HG02642 (cell line): ENCODE results near the gene RAD51B.

Experiments used
- ATAC-seq: cut with Tn5 transposase; IDR thresholded peaks from one replicate; pipeline ENCODE4 v1.9.1; 2021; ENCODE audit warnings: mild to moderate bottlenecking; ENCODE audit not compliant: unreplicated experiment, poor library complexity

The RAD51B gene

GRCh38 chr14:68362846-68363245 lies 543.3 kb downstream of the RAD51B start:
- ATAC-seq, result no peak

GRCh38 chr14:68363466-68363842 lies 543.9 kb downstream of the RAD51B start:
- no peak for ATAC-seq

- ATAC-seq, result no peak
Observed at GRCh38 chr14:68363843-68364767, 544.5 kb downstream of the RAD51B start.

GRCh38 chr14:68364792-68365192 lies 545.2 kb downstream of the RAD51B start:
- no peak for ATAC-seq

GRCh38 chr14:68365228-68365627 lies 545.6 kb downstream of the RAD51B start:
- no peak for ATAC-seq

- ATAC-seq, result no peak
Observed at GRCh38 chr14:68366656-68367055, 547.1 kb downstream of the RAD51B start.

- ATAC-seq, result no peak
Observed at GRCh38 chr14:68367536-68367935, 548.0 kb downstream of the RAD51B start.

- peak; percentile 28 for ATAC-seq
Observed at GRCh38 chr14:68368850-68369249, 549.3 kb downstream of the RAD51B start.

GRCh38 chr14:68369281-68370056 lies 549.9 kb downstream of the RAD51B start:
- peak; percentile 51 for ATAC-seq

- no peak for ATAC-seq
Observed at GRCh38 chr14:68370057-68370360, 550.4 kb downstream of the RAD51B start.

- ATAC-seq, result no peak
Observed at GRCh38 chr14:68372368-68372767, 552.8 kb downstream of the RAD51B start.

- ATAC-seq, result no peak
Observed at GRCh38 chr14:68373124-68373646, 553.6 kb downstream of the RAD51B start.

- no peak for ATAC-seq
Observed at GRCh38 chr14:68373847-68374444, 554.4 kb downstream of the RAD51B start.

- ATAC-seq, result no peak
Observed at GRCh38 chr14:68374682-68375081, 555.1 kb downstream of the RAD51B start.

- ATAC-seq, result no peak
Observed at GRCh38 chr14:68375376-68375775, 555.8 kb downstream of the RAD51B start.

- no peak for ATAC-seq
Observed at GRCh38 chr14:68376067-68376779, 556.6 kb downstream of the RAD51B start.

- ATAC-seq, result no peak
Observed at GRCh38 chr14:68377006-68377405, 557.4 kb downstream of the RAD51B start.

GRCh38 chr14:68377459-68377858 lies 557.9 kb downstream of the RAD51B start:
- ATAC-seq, result no peak

GRCh38 chr14:68379510-68380328 lies 560.1 kb downstream of the RAD51B start:
- no peak for ATAC-seq
